GM18511 (cell line): ENCODE results near the gene RBM24.

Experiments used
- ATAC-seq: cut with Tn5 transposase; IDR thresholded peaks from one replicate; pipeline ENCODE4 v1.9.1; 2021; ENCODE audit warnings: mild to moderate bottlenecking, moderate library complexity; ENCODE audit not compliant: unreplicated experiment

Gene RBM24

GRCh38 chr6:17281100-17281496 is at the start of gene RBM24:
Gene RBM24 (plus strand): TSS chr6:17281361. CDS start chr6:17281582, 221 bp downstream.
- ATAC-seq: no peak

GRCh38 chr6:17233531-17233930 is 47.6 kb upstream of the RBM24 start:
- ATAC-seq: no peak

GRCh38 chr6:17237246-17237645 is 43.9 kb upstream of the RBM24 start:
- no peak for ATAC-seq

- ATAC-seq: no peak
These were observed 41.9 kb upstream of the RBM24 start for GRCh38 chr6:17239260-17239659.

GRCh38 chr6:17240803-17241500 is 40.2 kb upstream of the RBM24 start:
- ATAC-seq: no peak

GRCh38 chr6:17242087-17242486 is 39.1 kb upstream of the RBM24 start:
- ATAC-seq: no peak

GRCh38 chr6:17250237-17250636 is 30.9 kb upstream of the RBM24 start:
- ATAC-seq: no peak

- no peak for ATAC-seq
These were observed 29.2 kb upstream of the RBM24 start for GRCh38 chr6:17251953-17252352.

- ATAC-seq: no peak
These were observed 22.4 kb upstream of the RBM24 start for GRCh38 chr6:17258749-17259148.

- no peak for ATAC-seq
These were observed 15.6 kb upstream of the RBM24 start for GRCh38 chr6:17265570-17265969.

GRCh38 chr6:17267566-17267965 is 13.6 kb upstream of the RBM24 start:
- no peak for ATAC-seq

GRCh38 chr6:17268114-17268513 is 13.0 kb upstream of the RBM24 start:
- no peak for ATAC-seq

GRCh38 chr6:17269840-17270239 is 11.3 kb upstream of the RBM24 start:
- ATAC-seq: no peak

- no peak for ATAC-seq
These were observed 9.5 kb upstream of the RBM24 start for GRCh38 chr6:17271628-17272027.

GRCh38 chr6:17276766-17277165 is 4.4 kb upstream of the RBM24 start:
- ATAC-seq: no peak

- ATAC-seq: no peak
These were observed 3.9 kb upstream of the RBM24 start for GRCh38 chr6:17277256-17277655.

- no peak for ATAC-seq
These were observed 2.7 kb upstream of the RBM24 start for GRCh38 chr6:17278289-17279063.

GRCh38 chr6:17280138-17280537 is 1.0 kb upstream of the RBM24 start:
- ATAC-seq: no peak

GRCh38 chr6:17280552-17281090 is 540 bp upstream of the RBM24 start:
- ATAC-seq: no peak

- ATAC-seq: no peak
These were observed 628 bp downstream of the RBM24 start for GRCh38 chr6:17281497-17282481.

GRCh38 chr6:17283074-17283473 is 1.9 kb downstream of the RBM24 start:
- ATAC-seq: no peak
